DLD1 (cell line): ENCODE data around the gene AK4.
"Not testable (repeated sequence)": the region's sequence is repeated elsewhere in the genome, so short reads cannot be mapped to it uniquely, and the experiment has no call there.

Source experiments
- in situ Hi-C: cut with HindIII; loops from 2 replicates; pipeline ENCODE4 v1.10.0; 2017; ENCODE audit warnings: low sequenced_read_pairs

The AK4 gene

GRCh38 chr1:65150108-65150463, 2.1 kb downstream of the AK4 start:
- in situ Hi-C loops, result no loop called here

- in situ Hi-C loops, result no loop called here
Observed at GRCh38 chr1:65150583-65151263, 2.7 kb downstream of the AK4 start.

GRCh38 chr1:65151641-65152040, 3.6 kb downstream of the AK4 start:
- in situ Hi-C loops, result no loop called here

- in situ Hi-C loops, result no loop called here
Observed at GRCh38 chr1:65153635-65154034, 5.6 kb downstream of the AK4 start.

- in situ Hi-C loops, result no loop called here
Observed at GRCh38 chr1:65156910-65157545, 9.0 kb downstream of the AK4 start.

GRCh38 chr1:65157546-65157941, 9.5 kb downstream of the AK4 start:
- in situ Hi-C loops, result no loop called here

- in situ Hi-C loops, result not testable (repeated sequence)
Observed at GRCh38 chr1:65159291-65159688, 11.3 kb downstream of the AK4 start.

GRCh38 chr1:65159801-65160523, 12.0 kb downstream of the AK4 start:
- in situ Hi-C loops, result no loop called here

- in situ Hi-C loops, result no loop called here
Observed at GRCh38 chr1:65163201-65163805, 15.3 kb downstream of the AK4 start.

- in situ Hi-C loops, result not testable (repeated sequence)
Observed at GRCh38 chr1:65164101-65164500, 16.1 kb downstream of the AK4 start.

- in situ Hi-C loops, result no loop called here
Observed at GRCh38 chr1:65164633-65165032, 16.6 kb downstream of the AK4 start.

- in situ Hi-C loops, result no loop called here
Observed at GRCh38 chr1:65165269-65165993, 17.4 kb downstream of the AK4 start.

- in situ Hi-C loops, result no loop called here
Observed at GRCh38 chr1:65166572-65167305, 18.7 kb downstream of the AK4 start.

GRCh38 chr1:65167586-65168242, 19.7 kb downstream of the AK4 start:
- in situ Hi-C loops, result no loop called here

GRCh38 chr1:65168867-65169266, 20.9 kb downstream of the AK4 start:
- in situ Hi-C loops, result no loop called here

- in situ Hi-C loops, result no loop called here
Observed at GRCh38 chr1:65170511-65171142, 22.6 kb downstream of the AK4 start.

- in situ Hi-C loops, result no loop called here
Observed at GRCh38 chr1:65172936-65173690, 25.1 kb downstream of the AK4 start.

GRCh38 chr1:65174585-65174984, 26.6 kb downstream of the AK4 start:
- in situ Hi-C loops, result no loop called here
